NCI-H774 (cell line): ENCODE results near the gene DCAF4L1.

Source experiments
- DNase-seq: peaks from one replicate; lab custom pipeline; 2025; lab: John Stamatoyannopoulos, UW

The DCAF4L1 gene

GRCh38 chr4:41981456-41981855 lies at the start of gene DCAF4L1:
Gene DCAF4L1 (plus strand): TSS chr4:41981756. CDS start chr4:41981793, 37 bp downstream.
- DNase-seq = no peak

GRCh38 chr4:41932988-41933387 lies 48.6 kb upstream of the DCAF4L1 start:
- DNase-seq = no peak

- peak; percentile 55 for DNase-seq
These were observed 47.5 kb upstream of the DCAF4L1 start for GRCh38 chr4:41933997-41934503.

- DNase-seq = no peak
These were observed 47.0 kb upstream of the DCAF4L1 start for GRCh38 chr4:41934514-41934900.

- peak; percentile 89 for DNase-seq
These were observed 46.5 kb upstream of the DCAF4L1 start, which contains the start of gene TMEM33 for GRCh38 chr4:41934901-41935651. Gene TMEM33 (plus strand): TSS chr4:41935429. CDS start chr4:41935485, 56 bp downstream.

GRCh38 chr4:41935652-41936021 lies 45.9 kb upstream of the DCAF4L1 start:
- DNase-seq = no peak

GRCh38 chr4:41939016-41939626 lies 42.4 kb upstream of the DCAF4L1 start:
- no peak for DNase-seq

- DNase-seq = no peak
These were observed 40.7 kb upstream of the DCAF4L1 start for GRCh38 chr4:41940834-41941233.

GRCh38 chr4:41943506-41943905 lies 38.0 kb upstream of the DCAF4L1 start:
- DNase-seq = no peak

- no peak for DNase-seq
These were observed 37.5 kb upstream of the DCAF4L1 start for GRCh38 chr4:41944089-41944488.

- no peak for DNase-seq
These were observed 32.0 kb upstream of the DCAF4L1 start for GRCh38 chr4:41949531-41949930.

- DNase-seq = peak; percentile 18
These were observed 23.9 kb upstream of the DCAF4L1 start for GRCh38 chr4:41957634-41958033.

- no peak for DNase-seq
These were observed 18.5 kb upstream of the DCAF4L1 start for GRCh38 chr4:41963105-41963504.

- no peak for DNase-seq
These were observed 17.2 kb upstream of the DCAF4L1 start for GRCh38 chr4:41964401-41964800.

- DNase-seq = no peak
These were observed 14.2 kb upstream of the DCAF4L1 start for GRCh38 chr4:41967392-41967791.

GRCh38 chr4:41969671-41970070 lies 11.9 kb upstream of the DCAF4L1 start:
- no peak for DNase-seq

GRCh38 chr4:41975341-41975740 lies 6.2 kb upstream of the DCAF4L1 start:
- DNase-seq = no peak

- DNase-seq = no peak
These were observed 4.6 kb upstream of the DCAF4L1 start for GRCh38 chr4:41976775-41977516.

GRCh38 chr4:41977709-41978108 lies 3.8 kb upstream of the DCAF4L1 start:
- DNase-seq = no peak

- no peak for DNase-seq
These were observed 1.2 kb downstream of the DCAF4L1 start for GRCh38 chr4:41982716-41983115.

GRCh38 chr4:41985151-41985550 lies 3.6 kb downstream of the DCAF4L1 start:
- DNase-seq = no peak

GRCh38 chr4:41989994-41990364 lies 8.4 kb downstream of the DCAF4L1 start:
- DNase-seq = no peak
